Measurements from ENCODE around the gene HAO2.

- TF ChIP-seq POLR2A (IDR thresholded peaks at IDR 0.05) (no peak), CTCF (IDR thresholded peaks at IDR 0.05) (no peak)
Measured at GRCh38 chr1:119435052-119435451, 66.5 kb downstream of the HAO2 start.

Measured in adrenal gland (tissue), 5 donors.